Keratinocyte (primary cell): Measurements from ENCODE around the gene OTUD6A. TPM values are rescaled to one million over a fixed set of nuclear protein-coding genes. Genes with fewer than 3 reads are reported as not detected.

Experiments used
- DNase-seq: peaks from one replicate; pipeline ENCODE4 v3.0.0-alpha.2; 2011; ENCODE audit warnings: low read depth, missing footprints, low spot score
- FAIRE-seq: peaks from 2 replicates; lab custom pipeline; 2011; peaks lifted over from hg19 to GRCh38; lab: Jason Lieb, UNC
- H2AFZ ChIP-seq: 2 replicates; pipeline ENCODE4 v1.6.0; 2012; ENCODE audit warnings: low read length, control low read depth, inconsistent platforms; ENCODE audit not compliant: control insufficient read depth
- H3K27ac ChIP-seq: 2 replicates; pipeline ENCODE4 v1.5.1; 2011; ENCODE audit warnings: low read length; ENCODE audit not compliant: control insufficient read depth, insufficient read depth
- H3K27me3 ChIP-seq: 3 replicates; pipeline ENCODE4 v1.6.0; 2011; ENCODE audit warnings: low read length; ENCODE audit not compliant: control insufficient read depth, insufficient read depth; ENCODE audit errors: extremely low read depth
- H3K36me3 ChIP-seq, 2 experiments: 2 replicates in 1 of 2; 3 replicates in 1 of 2; pipeline ENCODE4 v1.5.1; 2011; ENCODE audit warnings: low read length in 2 of 2, mild to moderate bottlenecking in 1 of 2; ENCODE audit not compliant: control insufficient read depth in 2 of 2, insufficient read depth in 2 of 2; ENCODE audit errors: extremely low read depth in 1 of 2
- H3K4me1 ChIP-seq: 3 replicates; pipeline ENCODE4 v1.5.1; 2011; ENCODE audit warnings: low read length; ENCODE audit not compliant: control insufficient read depth, insufficient read depth; ENCODE audit errors: extremely low read depth
- H3K4me2 ChIP-seq: 3 replicates; pipeline ENCODE4 v1.6.0; 2011; ENCODE audit warnings: low read depth, low read length; ENCODE audit not compliant: control insufficient read depth, insufficient read depth; ENCODE audit errors: extremely low read depth
- H3K4me3 ChIP-seq, 3 experiments: fragments of 200-600 bp in 1 of 3; sonication (generic) in 1 of 3; 2 replicates in 2 of 3; 3 replicates in 1 of 3; pipeline ENCODE4 v1.5.1; 2011 to 2016; ENCODE audit warnings: low read length in 3 of 3, mild to moderate bottlenecking in 3 of 3, control low read depth in 2 of 3, inconsistent platforms in 1 of 3, low read depth in 1 of 3, mixed read lengths in 1 of 3, mixed run types in 1 of 3, moderate library complexity in 1 of 3; ENCODE audit not compliant: control insufficient read depth in 2 of 3, insufficient read depth in 2 of 3; ENCODE audit errors: extremely low read depth in 1 of 3
- H3K79me2 ChIP-seq: 2 replicates; pipeline ENCODE4 v1.6.0; 2012; ENCODE audit warnings: low read length; ENCODE audit not compliant: control insufficient read depth, insufficient read depth
- H3K9ac ChIP-seq: 3 replicates; pipeline ENCODE4 v1.6.0; 2011; ENCODE audit warnings: low read length; ENCODE audit not compliant: control insufficient read depth, insufficient read depth; ENCODE audit errors: extremely low read depth
- H3K9me1 ChIP-seq: 3 replicates; pipeline ENCODE4 v1.6.0; 2011; ENCODE audit warnings: low read length; ENCODE audit not compliant: control insufficient read depth, insufficient read depth; ENCODE audit errors: extremely low read depth
- H3K9me3 ChIP-seq: 2 replicates; pipeline ENCODE4 v1.5.1; 2012; ENCODE audit warnings: low read depth, low read length; ENCODE audit not compliant: control insufficient read depth
- H4K20me1 ChIP-seq: 3 replicates; pipeline ENCODE4 v1.6.0; 2011; ENCODE audit warnings: low read length; ENCODE audit not compliant: control insufficient read depth, insufficient read depth; ENCODE audit errors: extremely low read depth
- CTCF ChIP-seq, 3 experiments: IDR thresholded peaks in 1 of 3; conservative IDR thresholded peaks in 1 of 3; optimal IDR thresholded peaks in 1 of 3; 2 replicates in 2 of 3; 3 replicates in 1 of 3; pipeline versions ENCODE3 to v1.5.1; 2011; ENCODE audit warnings: low read length in 3 of 3, mild to moderate bottlenecking in 3 of 3, moderate library complexity in 2 of 3, control low read depth in 1 of 3, inconsistent platforms in 1 of 3; ENCODE audit not compliant: insufficient read depth in 2 of 3; ENCODE audit errors: extremely low read depth in 1 of 3
- EZH2 ChIP-seq: IDR thresholded peaks from one replicate; pipeline ENCODE4 v1.6.1; 2012; ENCODE audit warnings: inconsistent platforms, mild to moderate bottlenecking, low read length, moderate library complexity
- dilution Hi-C: fragments of 300-500 bp; cut with MboI; formaldehyde crosslinking; loops from one replicate; pipeline ENCODE4 v1.7.0; 2020; ENCODE audit warnings: low sequenced_read_pairs; ENCODE audit not compliant: extremely low pct_ligation_motif_present
- polyA minus RNA-seq, 3 experiments: library from RNA; depleted of rRNA, polyadenylated mRNA; stranded (reverse); fragments of >200 nt; gene quantifications; 1 replicate in 1 of 3; 2 replicates in 1 of 3; 3 replicates in 1 of 3; pipeline ENCODE4 v1.2.3, GENCODE V29; 2011
- polyA plus RNA-seq, 5 experiments: library from polyadenylated mRNA; depleted of rRNA in 3 of 5; stranded (reverse) in 3 of 5; stranded (forward) in 1 of 5; unstranded in 1 of 5; fragments of >200 nt; gene quantifications; 1 replicate in 1 of 5; 2 replicates in 3 of 5; 3 replicates in 1 of 5; pipeline versions ENCODE4 v1.2.1 to v1.2.3, GENCODE V29; 2011 to 2012; ENCODE audit warnings: missing spikeins in 2 of 5, low read depth in 1 of 5, low replicate concordance in 1 of 5

OTUD6A gene
- polyA plus RNA-seq (not detected in 3 replicates), polyA minus RNA-seq (not detected in 3 replicates)
- not detected for polyA plus RNA-seq (2011; ENCODE audit: low read depth)
- polyA plus RNA-seq (2011; cell fraction: cytosol; rRNA removed): not detected in 2 replicates
- polyA plus RNA-seq (2011; cell fraction: nucleus; rRNA removed): not detected in 2 replicates
- not detected in 2 replicates for polyA plus RNA-seq (2012; ENCODE audit: low replicate concordance)
- polyA minus RNA-seq (2011; cell fraction: cytosol; rRNA and poly(A)+ RNA removed): not detected
- polyA minus RNA-seq (2011; cell fraction: nucleus; rRNA and poly(A)+ RNA removed): not detected in 2 replicates

- no peak within 1 kb of the TSS for H3K4me3 ChIP-seq
- H3K9ac ChIP-seq: no peak within 1 kb of the TSS
- H3K9me1 ChIP-seq: no peaks in the 10 kb centered on the region
- no peak within 1 kb of the TSS for H2AFZ ChIP-seq
- H3K4me1 ChIP-seq: no peaks in the 10 kb centered on the region
- H3K27me3 ChIP-seq: no peaks in the 10 kb centered on the region
- H4K20me1 ChIP-seq: no peaks in the 10 kb centered on the region
- DNase-seq (no peak), FAIRE-seq (no peak)
- TF ChIP-seq EZH2 (no peak), CTCF (optimal IDR thresholded peaks at IDR 0.05 in 1 of 3, IDR thresholded peaks at IDR 0.05 in 1 of 3, conservative IDR thresholded peaks at IDR 0.05 in 1 of 3; ENCODE audit: extremely low read depth in 1 of 3, insufficient read depth in 2 of 3, low read length in 3 of 3) (no peak)
- no peak within 1 kb of the TSS for H3K27ac ChIP-seq
- no peaks in the 10 kb centered on the region for H3K79me2 ChIP-seq
- H3K9me3 ChIP-seq: no peaks in the 10 kb centered on the region
- no peaks in the 10 kb centered on the region for H3K36me3 ChIP-seq
- H3K4me2 ChIP-seq: no peak within 1 kb of the TSS
- dilution Hi-C loops: no loop called here
Observed at GRCh38 chrX:70062076-70062475, at the start of gene OTUD6A. Gene OTUD6A (plus strand): TSS chrX:70062457. CDS start chrX:70062525, 68 bp downstream.

GRCh38 chrX:70012756-70013155, 49.5 kb upstream of the OTUD6A start:
- no peak overlapping the region for H3K9ac ChIP-seq
- no peak overlapping the region for H2AFZ ChIP-seq
- H3K4me2 ChIP-seq: no peak overlapping the region
- no peaks in the 10 kb centered on the region for H4K20me1 ChIP-seq
- FAIRE-seq (no peak), DNase-seq (no peak)
- H3K9me3 ChIP-seq: no peaks in the 10 kb centered on the region
- no peak overlapping the region for H3K4me3 ChIP-seq
- H3K27ac ChIP-seq: no peak overlapping the region
- TF ChIP-seq EZH2 (no peak), CTCF (optimal IDR thresholded peaks at IDR 0.05 in 1 of 3, IDR thresholded peaks at IDR 0.05 in 1 of 3, conservative IDR thresholded peaks at IDR 0.05 in 1 of 3; ENCODE audit: extremely low read depth in 1 of 3, insufficient read depth in 2 of 3, low read length in 3 of 3) (no peak)
- H3K36me3 ChIP-seq: no peaks in the 10 kb centered on the region
- no peaks in the 10 kb centered on the region for H3K79me2 ChIP-seq
- peaks cover 2% of the 10 kb centered on the region for H3K4me1 ChIP-seq
- H3K27me3 ChIP-seq: no peaks in the 10 kb centered on the region
- H3K9me1 ChIP-seq: no peaks in the 10 kb centered on the region
- dilution Hi-C loops: no loop called here
